Neural progenitor cell (in vitro differentiated cells): ENCODE measurements around the gene OR52N2. TPM values are rescaled to one million over a fixed set of nuclear protein-coding genes. Genes with fewer than 3 reads are reported as not detected.

Experiments used
- DNase-seq: peaks from one replicate; pipeline ENCODE4 v3.0.0-alpha.2; 2016; ENCODE audit warnings: low spot score
- H2AFZ ChIP-seq: fragments of 200-600 bp; sonication (generic); replicated peaks from 2 replicates; pipeline ENCODE4 v1.6.1; 2016; ENCODE audit warnings: antibody characterized with exemption
- H3F3A ChIP-seq: fragments of 200-600 bp; sonication (generic); 2 replicates; pipeline ENCODE4 v1.6.1; 2016; ENCODE audit warnings: antibody characterized with exemption, low read depth
- H3K27ac ChIP-seq: fragments of 200-600 bp; sonication (generic); 2 replicates; pipeline ENCODE4 v1.5.1; 2016; ENCODE audit warnings: mild to moderate bottlenecking
- H3K27me3 ChIP-seq: fragments of 200-600 bp; sonication (generic); 2 replicates; pipeline ENCODE4 v1.6.1; 2016; ENCODE audit warnings: mild to moderate bottlenecking, moderate library complexity
- H3K36me3 ChIP-seq: fragments of 200-600 bp; sonication (generic); 2 replicates; pipeline ENCODE4 v1.5.1; 2016
- H3K4me1 ChIP-seq: fragments of 200-600 bp; sonication (generic); 2 replicates; pipeline ENCODE4 v1.6.1; 2016; ENCODE audit warnings: mixed run types
- H3K4me2 ChIP-seq: fragments of 200-600 bp; sonication (generic); 2 replicates; pipeline ENCODE4 v1.6.1; 2016
- H3K4me3 ChIP-seq: fragments of 200-600 bp; sonication (generic); 2 replicates; pipeline ENCODE4 v1.5.1; 2016
- H3K79me2 ChIP-seq: fragments of 200-600 bp; sonication (generic); 2 replicates; pipeline ENCODE4 v1.6.1; 2016; ENCODE audit warnings: low read depth
- H3K9ac ChIP-seq: fragments of 200-600 bp; sonication (generic); 2 replicates; pipeline ENCODE4 v1.6.1; 2016
- H3K9me3 ChIP-seq: fragments of 200-600 bp; sonication (generic); 2 replicates; pipeline ENCODE4 v1.5.1; 2016; ENCODE audit warnings: low read depth
- H4K20me1 ChIP-seq: fragments of 200-600 bp; sonication (generic); 2 replicates; pipeline ENCODE4 v1.6.1; 2016; ENCODE audit warnings: low read depth
- H3K27ac Mint-ChIP-seq: 3 replicates; pipeline ENCODE4 v1.8.0; 2021; ENCODE audit warnings: mixed read lengths
- H3K27me3 Mint-ChIP-seq: 2 replicates; pipeline ENCODE4 v1.8.0; 2022; ENCODE audit warnings: low read depth, mild to moderate bottlenecking, inconsistent platforms, moderate library complexity, mixed read lengths; ENCODE audit not compliant: insufficient read depth
- H3K36me3 Mint-ChIP-seq: 3 replicates; pipeline ENCODE4 v1.8.0; 2021; ENCODE audit warnings: mixed read lengths
- H3K4me1 Mint-ChIP-seq: 3 replicates; pipeline ENCODE4 v1.8.0; 2021; ENCODE audit warnings: mixed read lengths
- H3K4me3 Mint-ChIP-seq: 3 replicates; pipeline ENCODE4 v1.8.0; 2021; ENCODE audit warnings: mild to moderate bottlenecking, moderate library complexity, mixed read lengths
- H3K9me3 Mint-ChIP-seq: 3 replicates; pipeline ENCODE4 v1.8.0; 2020; ENCODE audit warnings: mixed read lengths
- CTCF ChIP-seq: fragments of 200-600 bp; sonication (generic); IDR thresholded peaks from 2 replicates; pipeline ENCODE4 v1.5.1; 2017; ENCODE audit warnings: antibody characterized with exemption, mild to moderate bottlenecking
- EZH2 ChIP-seq: fragments of 200-600 bp; sonication (generic); IDR thresholded peaks from 2 replicates; pipeline ENCODE4 v1.6.1; 2017; ENCODE audit warnings: antibody characterized with exemption, mild to moderate bottlenecking, moderate library complexity
- EZH2phosphoT487 ChIP-seq: fragments of 200-600 bp; sonication (generic); IDR thresholded peaks from 2 replicates; pipeline ENCODE4 v1.6.1; 2017; ENCODE audit warnings: antibody characterized with exemption
- total RNA-seq: library from RNA; depleted of rRNA; stranded (reverse); fragments of >200 nt; gene quantifications from 2 replicates; pipeline ENCODE4 v1.2.3, GENCODE V29; 2015; ENCODE audit warnings: low replicate concordance

Gene OR52N2
- total RNA-seq, 1 donor from 2014 or later, result not detected

- Histone ChIP-seq H4K20me1 (no peaks in the 10 kb centered on the region), H3K4me2 (no peak overlapping the region), H3K27me3 (no peaks in the 10 kb centered on the region), H3K9me3 (no peaks in the 10 kb centered on the region), H3K4me3 (no peak overlapping the region), H3K9ac (no peak overlapping the region), H2AFZ (no peak overlapping the region), H3K79me2 (no peaks in the 10 kb centered on the region), H3F3A (no peaks in the 10 kb centered on the region), H3K4me1 (no peaks in the 10 kb centered on the region), H3K27ac (no peak overlapping the region), H3K36me3 (no peaks in the 10 kb centered on the region)
- H3K4me1 Mint-ChIP-seq, result no peaks in the 10 kb centered on the region
- H3K9me3 Mint-ChIP-seq, result no peaks in the 10 kb centered on the region
- no peak for DNase-seq
- no peak overlapping the region for H3K4me3 Mint-ChIP-seq
- no peaks in the 10 kb centered on the region for H3K27me3 Mint-ChIP-seq
- no peak overlapping the region for H3K27ac Mint-ChIP-seq
- no peak for TF ChIP-seq EZH2phosphoT487
- no peak for TF ChIP-seq CTCF
- no peak for TF ChIP-seq EZH2
- H3K36me3 Mint-ChIP-seq, result no peaks in the 10 kb centered on the region
Measured at GRCh38 chr11:5815534-5815933, 6.8 kb downstream of the OR52N2 start.

- Mint-ChIP-seq H3K27ac (no peak overlapping the region), H3K36me3 (no peaks in the 10 kb centered on the region), H3K27me3 (peaks cover 2% of the 10 kb centered on the region), H3K4me3 (no peak overlapping the region), H3K9me3 (no peaks in the 10 kb centered on the region), H3K4me1 (no peaks in the 10 kb centered on the region)
- no peak for TF ChIP-seq EZH2phosphoT487
- no peak for TF ChIP-seq EZH2
- no peak for TF ChIP-seq CTCF
- Histone ChIP-seq H3K27me3 (no peaks in the 10 kb centered on the region), H3K9ac (no peak overlapping the region), H3K27ac (no peak overlapping the region), H3K4me3 (no peak overlapping the region), H3K4me1 (no peaks in the 10 kb centered on the region), H3K9me3 (no peaks in the 10 kb centered on the region), H3K36me3 (no peaks in the 10 kb centered on the region), H3K79me2 (no peaks in the 10 kb centered on the region), H3K4me2 (no peak overlapping the region), H3F3A (no peaks in the 10 kb centered on the region), H2AFZ (no peak overlapping the region), H4K20me1 (no peaks in the 10 kb centered on the region)
- no peak for DNase-seq
Measured at GRCh38 chr11:5818245-5818886, 9.6 kb downstream of the OR52N2 start.

GRCh38 chr11:5831196-5831829 lies 22.6 kb downstream of the OR52N2 start:
- no peak overlapping the region for H3K27ac Mint-ChIP-seq
- peak; percentile 4 for DNase-seq

More at GRCh38 chr11:5831196-5831829, 22.6 kb downstream of the OR52N2 start:
- no peaks in the 10 kb centered on the region for H3K36me3 ChIP-seq
- no peaks in the 10 kb centered on the region for H3K9me3 ChIP-seq
- H2AFZ ChIP-seq, result no peak overlapping the region
- no peaks in the 10 kb centered on the region for H3F3A ChIP-seq
- no peaks in the 10 kb centered on the region for H3K79me2 ChIP-seq
- no peak overlapping the region for H3K4me3 Mint-ChIP-seq
- H4K20me1 ChIP-seq, result no peaks in the 10 kb centered on the region
- H3K4me3 ChIP-seq, result no peak overlapping the region
- H3K27ac ChIP-seq, result no peak overlapping the region
- no peak for TF ChIP-seq EZH2phosphoT487
- TF ChIP-seq EZH2, result no peak
- TF ChIP-seq CTCF, result no peak
- no peaks in the 10 kb centered on the region for H3K27me3 ChIP-seq
- peaks cover 4% of the 10 kb centered on the region for H3K4me1 Mint-ChIP-seq
- no peak overlapping the region for H3K9ac ChIP-seq
- no peaks in the 10 kb centered on the region for H3K36me3 Mint-ChIP-seq
- H3K4me2 ChIP-seq, result no peak overlapping the region
- H3K9me3 Mint-ChIP-seq, result peaks cover 2% of the 10 kb centered on the region
- no peaks in the 10 kb centered on the region for H3K4me1 ChIP-seq
- H3K27me3 Mint-ChIP-seq, result no peaks in the 10 kb centered on the region
